GM12873 (cell line): ENCODE results near the gene ABCA9.

Source experiments
- TF ChIP-seq, protein P1 (sequence below): IDR thresholded peaks from 2 replicates; pipeline ENCODE4 v1.5.1; 2012; ENCODE audit warnings: low read depth, mild to moderate bottlenecking, moderate library complexity, low read length, control low read depth; ENCODE audit not compliant: insufficient read depth; ENCODE audit errors: missing control alignments

The ABCA9 gene

GRCh38 chr17:69062860-69063581 is 2.3 kb upstream of the ABCA9 start:
- TF ChIP-seq, protein P1, sequence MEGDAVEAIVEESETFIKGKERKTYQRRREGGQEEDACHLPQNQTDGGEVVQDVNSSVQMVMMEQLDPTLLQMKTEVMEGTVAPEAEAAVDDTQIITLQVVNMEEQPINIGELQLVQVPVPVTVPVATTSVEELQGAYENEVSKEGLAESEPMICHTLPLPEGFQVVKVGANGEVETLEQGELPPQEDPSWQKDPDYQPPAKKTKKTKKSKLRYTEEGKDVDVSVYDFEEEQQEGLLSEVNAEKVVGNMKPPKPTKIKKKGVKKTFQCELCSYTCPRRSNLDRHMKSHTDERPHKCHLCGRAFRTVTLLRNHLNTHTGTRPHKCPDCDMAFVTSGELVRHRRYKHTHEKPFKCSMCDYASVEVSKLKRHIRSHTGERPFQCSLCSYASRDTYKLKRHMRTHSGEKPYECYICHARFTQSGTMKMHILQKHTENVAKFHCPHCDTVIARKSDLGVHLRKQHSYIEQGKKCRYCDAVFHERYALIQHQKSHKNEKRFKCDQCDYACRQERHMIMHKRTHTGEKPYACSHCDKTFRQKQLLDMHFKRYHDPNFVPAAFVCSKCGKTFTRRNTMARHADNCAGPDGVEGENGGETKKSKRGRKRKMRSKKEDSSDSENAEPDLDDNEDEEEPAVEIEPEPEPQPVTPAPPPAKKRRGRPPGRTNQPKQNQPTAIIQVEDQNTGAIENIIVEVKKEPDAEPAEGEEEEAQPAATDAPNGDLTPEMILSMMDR: no peak

DNA sequence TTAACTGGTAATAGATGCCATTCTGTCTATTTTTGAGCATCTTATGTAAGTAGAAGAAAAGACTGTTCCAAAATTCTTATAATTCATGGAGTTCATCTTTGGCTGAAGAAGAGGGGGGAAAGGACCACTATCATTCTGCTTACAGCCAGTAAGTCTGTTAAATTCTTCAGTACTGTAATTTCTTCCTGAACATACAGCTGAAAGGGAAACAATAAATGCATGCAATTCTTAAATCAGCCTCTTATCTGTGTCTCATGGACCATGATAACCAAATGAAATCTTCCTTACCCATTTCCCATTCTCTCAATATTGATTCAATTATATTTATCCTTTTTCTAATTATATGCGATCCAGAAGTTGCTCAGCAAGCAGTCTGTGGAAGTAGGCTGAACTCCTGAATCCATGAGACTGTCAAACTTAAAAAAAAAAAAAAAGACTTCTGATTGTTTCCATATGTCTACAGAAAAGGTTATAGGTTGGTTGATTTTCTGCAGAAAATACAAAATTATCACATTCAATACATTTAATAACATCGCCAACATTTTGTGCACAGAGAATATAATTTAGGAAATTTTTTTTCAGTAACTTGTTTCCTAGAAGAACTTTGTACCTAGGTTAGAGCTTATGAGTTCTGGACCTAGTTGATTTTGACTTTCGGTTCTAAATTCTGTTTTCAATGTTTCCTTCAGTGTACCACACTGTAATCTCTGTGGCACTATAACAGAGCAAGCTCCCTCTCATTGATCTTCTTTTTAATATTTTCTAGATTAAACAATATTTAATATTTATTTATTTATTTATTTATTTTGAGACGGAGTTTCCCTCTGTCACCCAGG is 1.2 kb upstream of the ABCA9 start:
- TF ChIP-seq, protein P1: no peak

DNA sequence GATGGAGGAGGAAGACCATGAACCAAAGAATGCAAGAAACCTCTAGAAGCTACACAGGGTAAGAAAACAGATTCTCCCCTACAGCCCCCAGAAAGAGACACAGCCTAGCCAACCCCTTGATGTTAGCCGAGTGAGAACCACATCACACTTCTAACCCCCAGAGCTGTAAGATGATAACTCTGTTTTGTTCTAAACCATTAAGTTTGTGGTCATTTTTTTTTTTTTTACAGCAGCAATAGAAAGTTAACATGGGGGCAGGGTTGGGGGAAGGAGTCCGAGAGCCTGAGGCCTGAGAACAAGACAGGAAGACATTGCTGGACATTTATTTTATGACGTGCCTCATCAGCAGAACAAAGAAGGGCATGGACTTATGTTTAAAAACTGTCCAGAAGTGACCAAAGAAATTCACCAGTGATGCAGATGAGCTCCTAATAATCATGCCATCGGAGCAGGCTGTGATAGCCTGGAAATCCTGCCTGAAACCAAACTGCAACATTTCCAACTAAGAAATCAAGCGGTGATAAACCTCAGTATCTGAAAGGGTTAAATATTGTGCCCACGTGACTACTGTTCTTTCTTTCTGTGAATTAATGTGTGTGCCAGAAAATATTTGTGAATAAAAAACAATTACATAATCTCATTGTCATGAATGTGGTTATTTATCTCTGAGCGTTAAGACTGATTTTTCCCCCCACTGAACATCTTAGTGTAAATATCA is 1.1 kb downstream of the ABCA9 start:
- TF ChIP-seq, protein P1: no peak

- TF ChIP-seq, protein P1: peak; percentile 2
Measured at GRCh38 chr17:69058165-69058564, 2.6 kb downstream of the ABCA9 start.

- TF ChIP-seq, protein P1: no peak
Measured at GRCh38 chr17:69057280-69057679, 3.4 kb downstream of the ABCA9 start.

DNA sequence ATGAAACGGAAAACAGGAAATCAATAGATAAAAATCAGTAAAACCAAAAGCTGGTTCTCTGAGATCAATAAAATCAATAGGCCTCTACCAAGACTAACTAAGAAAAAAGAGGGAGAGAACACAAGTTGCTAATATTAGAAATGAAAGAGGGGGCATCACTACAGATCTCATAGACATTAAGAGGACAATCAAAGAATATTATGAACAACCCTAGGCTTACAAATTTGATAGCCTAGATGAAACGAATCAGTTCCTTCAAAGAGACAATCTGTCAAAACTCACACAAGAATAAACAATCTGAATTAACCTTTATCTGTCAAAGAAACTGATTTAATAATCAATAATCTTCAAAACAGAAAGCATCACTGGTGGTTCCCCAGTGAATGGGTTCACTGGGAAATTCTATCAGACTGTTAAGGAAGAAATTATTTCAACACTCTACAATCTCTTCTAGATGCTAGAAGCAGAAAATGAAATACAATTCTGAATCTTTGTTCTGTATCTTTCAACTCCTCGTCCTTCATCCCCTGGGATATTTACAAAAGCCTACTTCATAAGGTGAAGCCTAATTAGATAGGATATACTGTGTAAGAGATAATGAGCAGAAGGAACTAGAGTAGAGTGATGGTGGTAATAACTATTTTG is 4.4 kb downstream of the ABCA9 start:
- TF ChIP-seq, protein P1: no peak
